Activated naive CD4-positive, alpha-beta T cell treated with anti-CD3 and anti-CD28 coated beads for 36 hours (primary cell): ENCODE measurements around the gene NAXD. TPM values are rescaled to one million over a fixed set of nuclear protein-coding genes. Genes with fewer than 3 reads are reported as not detected.
"Not testable (repeated sequence)": the region's sequence is repeated elsewhere in the genome, so short reads cannot be mapped to it uniquely, and the experiment has no call there.

Experiments
- CTCF ChIA-PET: fragments of 350-600 bp; sonication (Branson Sonifier 250); formaldehyde crosslinking; loops from one replicate; lab custom pipeline; 2021; ENCODE audit warnings: antibody characterized with exemption; lab: Charles Lee
- DNase-seq: peaks from one replicate; pipeline ENCODE4 v3.0.0-alpha.2; 2020
- H3K27ac Mint-ChIP-seq: one replicate; pipeline ENCODE4 v1.8.0; 2021; ENCODE audit warnings: mild to moderate bottlenecking, mixed read lengths
- H3K27me3 Mint-ChIP-seq: one replicate; pipeline ENCODE4 v1.8.0; 2021; ENCODE audit warnings: low read depth, mixed read lengths
- H3K36me3 Mint-ChIP-seq: one replicate; pipeline ENCODE4 v1.8.0; 2021; ENCODE audit warnings: low read depth, mixed read lengths
- H3K4me1 Mint-ChIP-seq: one replicate; pipeline ENCODE4 v1.8.0; 2021; ENCODE audit warnings: low read depth, mixed read lengths
- H3K4me3 Mint-ChIP-seq: one replicate; pipeline ENCODE4 v1.8.0; 2021; ENCODE audit warnings: mild to moderate bottlenecking, moderate library complexity, mixed read lengths
- H3K9me3 Mint-ChIP-seq: one replicate; pipeline ENCODE4 v1.8.0; 2021; ENCODE audit warnings: mixed read lengths
- intact Hi-C: fragments of 100-400 bp; cut with micrococcal nuclease; formaldehyde crosslinking; loops from one replicate; pipeline ENCODE4 v1.15.1; 2023
- total RNA-seq, 2 experiments: library from RNA; stranded (reverse); gene quantifications; one replicate each; pipeline ENCODE4 v1.2.3, GENCODE V29; 2021

Gene NAXD
- total RNA-seq, 2 experiments from 2014 or later, result 20.8 to 23.3 TPM

GRCh38 chr13:110651726-110652230, 36.4 kb downstream of the NAXD start:
- no peaks in the 10 kb centered on the region for H3K27me3 Mint-ChIP-seq
- no peaks in the 10 kb centered on the region for H3K9me3 Mint-ChIP-seq
- no peak for DNase-seq
- intact Hi-C loops, result no loop called here
- H3K27ac Mint-ChIP-seq, result no peak overlapping the region
- CTCF ChIA-PET, result no interaction called here
- H3K36me3 Mint-ChIP-seq, result peaks cover 20% of the 10 kb centered on the region
- H3K4me3 Mint-ChIP-seq, result no peak overlapping the region
- H3K4me1 Mint-ChIP-seq, result peaks cover 7% of the 10 kb centered on the region

DNA sequence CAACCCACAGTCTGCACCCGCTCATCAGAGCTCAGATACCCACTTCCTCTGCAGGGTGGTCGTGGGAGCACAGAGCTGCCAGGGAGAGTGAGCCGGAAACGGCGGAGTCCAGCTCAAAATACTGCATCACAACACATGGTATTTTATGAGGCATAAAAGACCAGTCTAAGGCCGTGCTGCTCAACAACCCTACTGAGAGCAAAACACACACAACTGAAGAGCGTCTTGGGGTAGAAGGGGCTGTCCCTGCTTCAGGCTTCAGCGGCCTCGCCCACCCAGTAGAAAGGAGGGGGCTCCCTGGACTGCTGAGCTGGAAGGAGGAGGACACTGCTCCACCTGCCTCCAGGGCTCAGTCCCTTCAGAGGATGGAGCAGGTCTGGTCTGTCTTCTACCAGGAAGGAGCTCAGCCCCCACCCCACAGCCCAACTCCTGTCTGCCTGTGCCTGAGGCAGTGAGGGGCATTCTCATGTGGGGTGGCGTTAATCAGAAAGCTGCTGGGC, 36.9 kb downstream of the NAXD start:
- CTCF ChIA-PET, result no interaction called here
- Mint-ChIP-seq H3K27me3 (no peaks in the 10 kb centered on the region), H3K9me3 (no peaks in the 10 kb centered on the region), H3K4me1 (peaks cover 9% of the 10 kb centered on the region), H3K4me3 (no peak overlapping the region), H3K27ac (no peak overlapping the region), H3K36me3 (peaks cover 22% of the 10 kb centered on the region)
- no peak for DNase-seq
- intact Hi-C loops, result no loop called here

- H3K27ac Mint-ChIP-seq, result no peak overlapping the region
- DNase-seq, result no peak
- H3K4me1 Mint-ChIP-seq, result peaks cover 13% of the 10 kb centered on the region
- H3K27me3 Mint-ChIP-seq, result no peaks in the 10 kb centered on the region
- no peak overlapping the region for H3K4me3 Mint-ChIP-seq
- intact Hi-C loops, result no loop called here
- H3K9me3 Mint-ChIP-seq, result no peaks in the 10 kb centered on the region
- CTCF ChIA-PET, result no interaction called here
- H3K36me3 Mint-ChIP-seq, result peaks cover 25% of the 10 kb centered on the region
Measured at GRCh38 chr13:110652764-110653163, 37.4 kb downstream of the NAXD start.

GRCh38 chr13:110653271-110653670, 37.9 kb downstream of the NAXD start:
- Mint-ChIP-seq H3K36me3 (peaks cover 30% of the 10 kb centered on the region), H3K4me1 (peaks cover 18% of the 10 kb centered on the region), H3K4me3 (no peak overlapping the region), H3K9me3 (no peaks in the 10 kb centered on the region), H3K27ac (no peak overlapping the region), H3K27me3 (no peaks in the 10 kb centered on the region)
- CTCF ChIA-PET, result no interaction called here
- DNase-seq, result no peak
- intact Hi-C loops, result no loop called here

GRCh38 chr13:110653851-110654250, 38.5 kb downstream of the NAXD start:
- no peaks in the 10 kb centered on the region for H3K9me3 Mint-ChIP-seq
- CTCF ChIA-PET, result no interaction called here
- no peaks in the 10 kb centered on the region for H3K27me3 Mint-ChIP-seq
- intact Hi-C loops, result no loop called here
- peaks cover 24% of the 10 kb centered on the region for H3K4me1 Mint-ChIP-seq
- H3K4me3 Mint-ChIP-seq, result no peak overlapping the region
- no peak overlapping the region for H3K27ac Mint-ChIP-seq
- no peak for DNase-seq
- peaks cover 35% of the 10 kb centered on the region for H3K36me3 Mint-ChIP-seq

GRCh38 chr13:110657196-110657595, 41.9 kb downstream of the NAXD start:
- CTCF ChIA-PET, result no interaction called here
- Mint-ChIP-seq H3K9me3 (peaks cover 7% of the 10 kb centered on the region), H3K27ac (no peak overlapping the region), H3K36me3 (peaks cover 56% of the 10 kb centered on the region), H3K27me3 (no peaks in the 10 kb centered on the region), H3K4me3 (no peak overlapping the region), H3K4me1 (peaks cover 37% of the 10 kb centered on the region)
- intact Hi-C loops, result no loop called here
- DNase-seq, result no peak

GRCh38 chr13:110658218-110658911, 43.0 kb downstream of the NAXD start:
- H3K4me3 Mint-ChIP-seq, H3K9me3 Mint-ChIP-seq, DNase-seq, H3K27ac Mint-ChIP-seq, H3K27me3 Mint-ChIP-seq: not testable (repeated sequence)
- Mint-ChIP-seq H3K36me3 (peaks cover 65% of the 10 kb centered on the region), H3K4me1 (peaks cover 35% of the 10 kb centered on the region)
- CTCF ChIA-PET, result interaction anchor here (0.5 kb wide), 1 partner anchor 8 kb away, joined by 5 read pairs; no protein-coding TSS in a partner anchor
- intact Hi-C loops, result loop anchor here (2.0 kb wide), 1 partner anchor 54 kb away; the partner anchor contains the start of gene ING1

DNA sequence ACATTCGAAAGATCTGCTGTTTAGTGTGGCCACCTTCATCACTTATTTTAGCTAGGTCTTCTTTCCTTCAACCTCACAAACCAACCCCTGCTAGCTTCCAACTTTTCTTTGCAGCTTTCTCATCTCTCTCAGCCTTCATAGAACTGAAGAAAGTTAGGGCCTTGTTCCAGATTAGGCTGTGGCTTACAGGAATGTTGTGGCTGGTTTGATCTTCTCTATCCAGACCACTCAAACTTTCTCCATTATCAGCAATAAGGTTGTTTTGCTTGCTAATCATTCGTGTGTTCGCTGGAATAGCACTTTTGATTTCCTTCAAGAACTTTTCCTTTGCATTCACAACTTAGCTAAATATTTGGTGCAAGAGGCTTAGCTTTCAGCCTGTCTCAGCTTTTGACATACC, 45.9 kb downstream of the NAXD start:
- H3K4me1 Mint-ChIP-seq, result peaks cover 31% of the 10 kb centered on the region
- no peak for DNase-seq
- no peak overlapping the region for H3K4me3 Mint-ChIP-seq
- intact Hi-C loops, result no loop called here
- no peaks in the 10 kb centered on the region for H3K27me3 Mint-ChIP-seq
- peaks cover 7% of the 10 kb centered on the region for H3K9me3 Mint-ChIP-seq
- CTCF ChIA-PET, result interaction anchor here (1.2 kb wide), 1 partner anchor 157 kb away, joined by 4 read pairs; no protein-coding TSS in a partner anchor
- H3K27ac Mint-ChIP-seq, result no peak overlapping the region
- peaks cover 63% of the 10 kb centered on the region for H3K36me3 Mint-ChIP-seq

- peaks cover 7% of the 10 kb centered on the region for H3K9me3 Mint-ChIP-seq
- H3K27me3 Mint-ChIP-seq, result no peaks in the 10 kb centered on the region
- intact Hi-C loops, result no loop called here
- no peak for DNase-seq
- H3K4me1 Mint-ChIP-seq, result peaks cover 29% of the 10 kb centered on the region
- H3K27ac Mint-ChIP-seq, result no peak overlapping the region
- H3K4me3 Mint-ChIP-seq, result no peak overlapping the region
- peaks cover 69% of the 10 kb centered on the region for H3K36me3 Mint-ChIP-seq
- CTCF ChIA-PET, result no interaction called here
Measured at GRCh38 chr13:110662091-110662490, 46.7 kb downstream of the NAXD start.

DNA sequence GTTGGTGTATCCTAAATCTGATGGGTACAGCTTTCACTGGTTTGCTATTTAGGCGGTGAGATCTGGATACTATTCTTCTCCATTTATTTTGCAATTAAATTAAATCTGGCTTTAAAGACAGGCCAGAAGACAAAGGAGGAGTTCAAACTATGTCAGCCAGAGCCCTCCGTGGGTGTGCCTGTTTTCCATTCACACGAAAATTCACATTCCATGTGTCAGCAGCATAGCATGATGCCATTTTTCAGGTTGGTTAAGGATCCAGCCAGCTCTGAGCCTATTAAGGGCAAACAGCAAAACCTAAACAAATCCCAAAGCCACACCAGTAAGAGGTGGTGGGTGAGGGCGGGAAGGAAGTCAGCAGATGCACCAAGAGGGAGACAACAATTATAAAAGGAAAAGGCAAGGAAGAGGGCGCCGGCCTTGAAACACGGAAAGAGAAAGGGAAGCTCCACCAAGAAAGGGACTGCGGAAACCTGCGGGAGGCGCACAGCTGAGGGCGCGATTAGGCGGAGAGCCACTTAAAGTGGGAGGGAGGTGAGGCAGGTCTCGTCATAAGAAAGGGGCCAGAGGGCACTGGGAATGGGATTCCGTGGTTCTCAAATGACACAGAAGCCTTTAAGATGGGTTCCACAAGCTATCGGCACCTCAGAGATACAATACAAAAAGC, 47.6 kb downstream of the NAXD start:
- H3K4me3 Mint-ChIP-seq, result no peak overlapping the region
- CTCF ChIA-PET, result no interaction called here
- H3K4me1 Mint-ChIP-seq, result peaks cover 25% of the 10 kb centered on the region
- no peak overlapping the region for H3K27ac Mint-ChIP-seq
- no peak for DNase-seq
- peaks cover 7% of the 10 kb centered on the region for H3K9me3 Mint-ChIP-seq
- H3K36me3 Mint-ChIP-seq, result peaks cover 68% of the 10 kb centered on the region
- intact Hi-C loops, result no loop called here
- H3K27me3 Mint-ChIP-seq, result no peaks in the 10 kb centered on the region

DNA sequence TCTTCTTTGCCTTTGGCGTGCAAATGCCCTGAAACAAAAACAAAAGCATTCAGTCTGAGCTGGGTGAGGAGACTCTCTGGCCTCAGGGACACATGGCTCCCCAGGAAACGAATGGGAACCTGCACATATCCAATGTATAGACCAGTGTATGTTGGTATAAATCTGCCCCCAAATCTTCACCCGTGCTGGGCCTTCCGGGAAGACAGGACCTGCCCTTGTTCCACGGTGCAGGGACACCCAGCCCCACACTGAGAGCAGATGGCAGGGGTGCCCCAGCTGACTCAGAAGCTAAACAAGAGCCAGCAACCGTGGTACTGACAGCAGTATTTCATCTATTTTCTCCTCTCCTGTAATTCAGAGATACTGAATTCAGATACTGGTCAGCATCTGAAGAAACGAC, 48.1 kb downstream of the NAXD start:
- H3K36me3 Mint-ChIP-seq, result peaks cover 65% of the 10 kb centered on the region
- peaks cover 7% of the 10 kb centered on the region for H3K9me3 Mint-ChIP-seq
- H3K4me1 Mint-ChIP-seq, result peaks cover 21% of the 10 kb centered on the region
- no peak overlapping the region for H3K27ac Mint-ChIP-seq
- CTCF ChIA-PET, result no interaction called here
- no peak for DNase-seq
- intact Hi-C loops, result no loop called here
- H3K4me3 Mint-ChIP-seq, result no peak overlapping the region
- H3K27me3 Mint-ChIP-seq, result no peaks in the 10 kb centered on the region

DNA sequence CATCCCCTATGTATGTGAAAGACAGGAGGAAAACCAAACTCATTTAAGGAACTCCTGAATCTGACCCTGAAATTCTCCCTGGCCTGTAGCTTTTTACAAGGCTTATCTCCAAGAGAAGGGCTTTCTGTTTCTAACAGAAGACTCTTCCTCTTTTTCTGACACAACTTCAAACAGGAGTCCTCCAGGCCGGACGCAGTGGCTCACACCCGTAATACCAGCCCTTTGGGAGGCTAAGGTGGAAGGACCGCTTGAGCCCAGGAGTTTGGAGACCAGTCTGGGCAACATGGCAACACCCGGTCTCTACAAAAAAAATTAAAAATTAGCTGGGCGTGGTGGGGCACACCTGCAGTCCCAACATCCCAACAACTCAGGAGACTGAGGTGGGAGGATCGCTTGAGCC, 48.7 kb downstream of the NAXD start:
- CTCF ChIA-PET, result no interaction called here
- Mint-ChIP-seq H3K27ac (no peak overlapping the region), H3K27me3 (no peaks in the 10 kb centered on the region), H3K9me3 (peaks cover 7% of the 10 kb centered on the region), H3K4me1 (peaks cover 16% of the 10 kb centered on the region), H3K4me3 (no peak overlapping the region), H3K36me3 (peaks cover 63% of the 10 kb centered on the region)
- intact Hi-C loops, result no loop called here
- no peak for DNase-seq
